Activated CD4-positive, alpha-beta memory T cell treated with anti-CD3 and anti-CD28 coated beads for 36 hours (primary cell): ENCODE results near the gene VARS1. TPM values are rescaled to one million over a fixed set of nuclear protein-coding genes. Genes with fewer than 3 reads are reported as not detected.
"Not testable (repeated sequence)": the region's sequence is repeated elsewhere in the genome, so short reads cannot be mapped to it uniquely, and the experiment has no call there.

Source experiments
- CTCF ChIA-PET: fragments of 350-600 bp; sonication (Branson Sonifier 250); formaldehyde crosslinking; loops from one replicate; lab custom pipeline; 2021; ENCODE audit warnings: antibody characterized with exemption, inconsistent platforms; lab: Charles Lee
- POLR2A ChIA-PET: fragments of 350-600 bp; sonication (Branson Sonifier 250); formaldehyde crosslinking; loops from one replicate; lab custom pipeline; 2021; ENCODE audit warnings: antibody characterized with exemption; lab: Charles Lee
- DNase-seq: peaks from one replicate; pipeline ENCODE4 v3.0.0-alpha.2; 2020
- H3K27ac Mint-ChIP-seq: one replicate; pipeline ENCODE4 v1.8.0; 2021; ENCODE audit warnings: mixed read lengths
- H3K27me3 Mint-ChIP-seq: one replicate; pipeline ENCODE4 v1.8.0; 2021; ENCODE audit warnings: mixed read lengths
- H3K36me3 Mint-ChIP-seq: one replicate; pipeline ENCODE4 v1.8.0; 2021; ENCODE audit warnings: mixed read lengths
- H3K4me1 Mint-ChIP-seq: one replicate; pipeline ENCODE4 v1.8.0; 2021; ENCODE audit warnings: low read depth, mixed read lengths
- H3K4me3 Mint-ChIP-seq: one replicate; pipeline ENCODE4 v1.8.0; 2021; ENCODE audit warnings: mild to moderate bottlenecking, mixed read lengths
- H3K9me3 Mint-ChIP-seq: one replicate; pipeline ENCODE4 v1.8.0; 2021; ENCODE audit warnings: mixed read lengths
- intact Hi-C: fragments of 100-400 bp; cut with micrococcal nuclease; formaldehyde crosslinking; loops from one replicate; pipeline ENCODE4 v1.15.1; 2023
- total RNA-seq, 2 experiments: library from RNA; stranded (reverse); gene quantifications; one replicate each; pipeline ENCODE4 v1.2.3, GENCODE V29; 2021

VARS1 gene
- total RNA-seq, result 100 to 1,000 TPM; 141 to 153 TPM

- no peaks in the 10 kb centered on the region for H3K9me3 Mint-ChIP-seq
- DNase-seq, result peak; percentile 91
- H3K27me3 Mint-ChIP-seq, result no peaks in the 10 kb centered on the region
- ChIA-PET CTCF (interaction anchor here (0.7 to 2.8 kb wide), 17 partner anchors 10 to 67 kb away, joined by 3 to 30 read pairs (median 5); partner anchors contain the start of genes CLIC1, HSPA1A, HSPA1L and LSM2), POLR2A (interaction anchor here (0.5 to 2.5 kb wide), 12 partner anchors 9 to 132 kb away, joined by 3 to 21 read pairs (median 4); partner anchors contain the start of genes HSPA1A, HSPA1B, HSPA1L and LSM2)
- peaks cover 19% of the 10 kb centered on the region for H3K36me3 Mint-ChIP-seq
- H3K4me1 Mint-ChIP-seq, result peaks cover 39% of the 10 kb centered on the region
- H3K27ac Mint-ChIP-seq, result peak within 1 kb of the TSS; percentile 91
- intact Hi-C loops, result loop anchor here (1.0 to 2.0 kb wide), 4 partner anchors 11 to 31 kb away; partner anchors contain the start of genes HSPA1B, LSM2 and VWA7
- peak within 1 kb of the TSS; percentile 98 for H3K4me3 Mint-ChIP-seq
These were observed at the start of gene VARS1 for GRCh38 chr6:31795616-31796298. Gene VARS1 (minus strand): TSS chr6:31795752. CDS start chr6:31795217, 535 bp downstream.

- POLR2A ChIA-PET, result interaction anchor here (0.6 kb wide), 2 partner anchors 14 to 39 kb away, joined by 3 read pairs; no protein-coding TSS in a partner anchor
These were observed 49.0 kb upstream of the VARS1 start for GRCh38 chr6:31844507-31844906.

GRCh38 chr6:31842053-31842452 lies 46.5 kb upstream of the VARS1 start:
- H3K4me1 Mint-ChIP-seq, result peaks cover 16% of the 10 kb centered on the region

More at GRCh38 chr6:31844507-31844906, 49.0 kb upstream of the VARS1 start:
- Mint-ChIP-seq H3K27ac (no peak overlapping the region), H3K4me1 (no peaks in the 10 kb centered on the region), H3K36me3 (peaks cover 17% of the 10 kb centered on the region), H3K9me3 (no peaks in the 10 kb centered on the region), H3K27me3 (no peaks in the 10 kb centered on the region), H3K4me3 (no peak overlapping the region)
- CTCF ChIA-PET, result interaction anchor here (0.7 kb wide), 1 partner anchor 11 kb away, joined by 3 read pairs; no protein-coding TSS in a partner anchor
- no peak for DNase-seq
- intact Hi-C loops, result no loop called here

GRCh38 chr6:31839779-31840126 lies 44.2 kb upstream of the VARS1 start:
- H3K27me3 Mint-ChIP-seq, result not testable (repeated sequence)

More at GRCh38 chr6:31842053-31842452, 46.5 kb upstream of the VARS1 start:
- H3K4me3 Mint-ChIP-seq, result no peak overlapping the region
- intact Hi-C loops, result no loop called here
- peaks cover 42% of the 10 kb centered on the region for H3K36me3 Mint-ChIP-seq
- CTCF ChIA-PET, result no interaction called here
- no peak overlapping the region for H3K27ac Mint-ChIP-seq
- no peak for DNase-seq
- no peaks in the 10 kb centered on the region for H3K9me3 Mint-ChIP-seq
- no peaks in the 10 kb centered on the region for H3K27me3 Mint-ChIP-seq
- POLR2A ChIA-PET, result no interaction called here

GRCh38 chr6:31838968-31839367 lies 43.4 kb upstream of the VARS1 start:
- ChIA-PET CTCF (interaction anchor here (0.8 to 2.3 kb wide), 5 partner anchors 9 to 113 kb away, joined by 3 to 8 read pairs (median 4); partner anchors contain the start of gene DDAH2), POLR2A (interaction anchor here (0.8 kb wide), 1 partner anchor 133 kb away, joined by 3 read pairs; the partner anchor contains the start of gene DXO)
- H3K36me3 Mint-ChIP-seq, result peaks cover 65% of the 10 kb centered on the region
- H3K27me3 Mint-ChIP-seq, result no peaks in the 10 kb centered on the region
- peak overlapping the region; percentile 57 for H3K27ac Mint-ChIP-seq
- H3K9me3 Mint-ChIP-seq, result no peaks in the 10 kb centered on the region
- peak overlapping the region; percentile 45 for H3K4me3 Mint-ChIP-seq
- DNase-seq, result no peak
- H3K4me1 Mint-ChIP-seq, result peaks cover 28% of the 10 kb centered on the region
- intact Hi-C loops, result no loop called here

More at GRCh38 chr6:31839779-31840126, 44.2 kb upstream of the VARS1 start:
- H3K4me3 Mint-ChIP-seq, H3K9me3 Mint-ChIP-seq, H3K27ac Mint-ChIP-seq, DNase-seq, intact Hi-C loops: not testable (repeated sequence)
- POLR2A ChIA-PET, result interaction anchor here (0.7 to 1.2 kb wide), 2 partner anchors 44 to 166 kb away, joined by 3 to 4 read pairs; partner anchors contain the start of gene VARS1
- CTCF ChIA-PET, result interaction anchor here (1.6 to 2.3 kb wide), 2 partner anchors 110 to 112 kb away, joined by 4 to 8 read pairs; partner anchors contain the start of gene DDAH2
- Mint-ChIP-seq H3K4me1 (peaks cover 25% of the 10 kb centered on the region), H3K36me3 (peaks cover 61% of the 10 kb centered on the region)

- Mint-ChIP-seq H3K27ac (peak overlapping the region; percentile 60), H3K4me1 (peaks cover 30% of the 10 kb centered on the region), H3K4me3 (peak overlapping the region; percentile 97), H3K36me3 (peaks cover 65% of the 10 kb centered on the region)
- ChIA-PET CTCF (interaction anchor here (0.8 to 2.3 kb wide), 3 partner anchors 8 to 108 kb away, joined by 3 to 8 read pairs (median 4); partner anchors contain the start of gene DDAH2), POLR2A (interaction anchor here (0.6 to 1.6 kb wide), 2 partner anchors 24 to 50 kb away, joined by 3 to 6 read pairs; partner anchors contain the start of gene NEU1)
- DNase-seq, H3K27me3 Mint-ChIP-seq, intact Hi-C loops, H3K9me3 Mint-ChIP-seq: not testable (repeated sequence)
These were observed 42.6 kb upstream of the VARS1 start for GRCh38 chr6:31838114-31838553.

- H3K27me3 Mint-ChIP-seq, result no peaks in the 10 kb centered on the region
- H3K36me3 Mint-ChIP-seq, result peaks cover 66% of the 10 kb centered on the region
- intact Hi-C loops, result no loop called here
- H3K4me3 Mint-ChIP-seq, result peak overlapping the region; percentile 97
- H3K9me3 Mint-ChIP-seq, result no peaks in the 10 kb centered on the region
- H3K27ac Mint-ChIP-seq, result peak overlapping the region; percentile 97
- POLR2A ChIA-PET, result interaction anchor here (0.6 to 2.9 kb wide), 7 partner anchors 10 to 100 kb away, joined by 3 to 8 read pairs (median 4); partner anchors contain the start of genes HSPA1B, NEU1 and VARS1
- CTCF ChIA-PET, result interaction anchor here (0.5 to 2.3 kb wide), 5 partner anchors 31 to 240 kb away, joined by 3 to 8 read pairs (median 3); partner anchors contain the start of genes DDAH2 and LSM2
- no peak for DNase-seq
- peaks cover 33% of the 10 kb centered on the region for H3K4me1 Mint-ChIP-seq
These were observed 42.0 kb upstream of the VARS1 start for GRCh38 chr6:31837369-31838113.

- no peak for DNase-seq
- Mint-ChIP-seq H3K4me1 (peaks cover 34% of the 10 kb centered on the region), H3K9me3 (no peaks in the 10 kb centered on the region), H3K36me3 (peaks cover 66% of the 10 kb centered on the region), H3K27ac (peak overlapping the region; percentile 97), H3K27me3 (no peaks in the 10 kb centered on the region), H3K4me3 (peak overlapping the region; percentile 97)
- ChIA-PET POLR2A (interaction anchor here (0.6 to 2.9 kb wide), 8 partner anchors 9 to 99 kb away, joined by 3 to 8 read pairs (median 4); partner anchors contain the start of genes HSPA1B, NEU1 and VARS1), CTCF (interaction anchor here (0.5 to 2.1 kb wide), 5 partner anchors 27 to 239 kb away, joined by 3 to 11 read pairs (median 3); partner anchors contain the start of genes LSM2 and NEU1)
- intact Hi-C loops, result no loop called here
These were observed 41.2 kb upstream of the VARS1 start for GRCh38 chr6:31836474-31837368.

GRCh38 chr6:31836047-31836473 lies 40.5 kb upstream of the VARS1 start:
- Mint-ChIP-seq H3K27me3 (no peaks in the 10 kb centered on the region), H3K4me3 (peak overlapping the region; percentile 97), H3K9me3 (no peaks in the 10 kb centered on the region), H3K36me3 (peaks cover 65% of the 10 kb centered on the region), H3K4me1 (peaks cover 38% of the 10 kb centered on the region), H3K27ac (peak overlapping the region; percentile 97)
- intact Hi-C loops, result no loop called here
- ChIA-PET POLR2A (interaction anchor here (0.6 to 2.9 kb wide), 6 partner anchors 8 to 98 kb away, joined by 3 to 8 read pairs (median 4); partner anchors contain the start of genes HSPA1B and NEU1), CTCF (interaction anchor here (0.6 to 2.1 kb wide), 2 partner anchors 13 to 27 kb away, joined by 5 to 11 read pairs; partner anchors contain the start of gene NEU1)
- DNase-seq, result no peak
